GM12801 (cell line): Measurements from ENCODE around the gene IDH3G.

Experiments used
- TF ChIP-seq, protein P1 (sequence below): IDR thresholded peaks from one replicate; pipeline ENCODE4 v1.5.1; 2011; ENCODE audit warnings: control low read depth; ENCODE audit not compliant: insufficient read length; ENCODE audit errors: extremely low read depth

IDH3G gene

GRCh38 chrX:153829549-153829798 lies 35.3 kb upstream of the IDH3G start:
- TF ChIP-seq, protein P1, sequence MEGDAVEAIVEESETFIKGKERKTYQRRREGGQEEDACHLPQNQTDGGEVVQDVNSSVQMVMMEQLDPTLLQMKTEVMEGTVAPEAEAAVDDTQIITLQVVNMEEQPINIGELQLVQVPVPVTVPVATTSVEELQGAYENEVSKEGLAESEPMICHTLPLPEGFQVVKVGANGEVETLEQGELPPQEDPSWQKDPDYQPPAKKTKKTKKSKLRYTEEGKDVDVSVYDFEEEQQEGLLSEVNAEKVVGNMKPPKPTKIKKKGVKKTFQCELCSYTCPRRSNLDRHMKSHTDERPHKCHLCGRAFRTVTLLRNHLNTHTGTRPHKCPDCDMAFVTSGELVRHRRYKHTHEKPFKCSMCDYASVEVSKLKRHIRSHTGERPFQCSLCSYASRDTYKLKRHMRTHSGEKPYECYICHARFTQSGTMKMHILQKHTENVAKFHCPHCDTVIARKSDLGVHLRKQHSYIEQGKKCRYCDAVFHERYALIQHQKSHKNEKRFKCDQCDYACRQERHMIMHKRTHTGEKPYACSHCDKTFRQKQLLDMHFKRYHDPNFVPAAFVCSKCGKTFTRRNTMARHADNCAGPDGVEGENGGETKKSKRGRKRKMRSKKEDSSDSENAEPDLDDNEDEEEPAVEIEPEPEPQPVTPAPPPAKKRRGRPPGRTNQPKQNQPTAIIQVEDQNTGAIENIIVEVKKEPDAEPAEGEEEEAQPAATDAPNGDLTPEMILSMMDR: no peak

- TF ChIP-seq, protein P1: no peak
Observed at GRCh38 chrX:153828723-153829548, 34.8 kb upstream of the IDH3G start.

- TF ChIP-seq, protein P1: no peak
Observed at GRCh38 chrX:153828308-153828707, 34.1 kb upstream of the IDH3G start.

DNA sequence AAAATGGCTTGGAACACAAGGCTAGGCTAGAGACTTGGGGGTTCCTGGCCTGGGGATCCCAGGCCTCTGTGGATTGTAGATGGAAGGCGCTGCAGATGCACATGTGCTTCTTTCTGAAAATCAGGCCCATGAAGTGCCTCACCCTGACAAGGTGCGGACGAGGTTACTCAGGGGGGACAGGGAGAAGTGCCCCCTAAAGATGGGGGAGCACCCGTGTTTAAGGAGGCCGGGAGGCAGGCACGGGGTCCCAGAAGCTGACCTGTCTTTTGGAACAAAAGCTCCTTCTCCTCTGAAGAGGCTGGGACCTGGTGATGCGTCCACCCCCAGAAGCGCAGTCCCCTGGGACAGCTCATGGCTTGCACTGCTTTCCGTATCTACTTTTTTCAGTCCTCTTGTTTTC lies 33.7 kb upstream of the IDH3G start:
- TF ChIP-seq, protein P1: no peak

GRCh38 chrX:153827016-153827415 lies 32.8 kb upstream of the IDH3G start:
- TF ChIP-seq, protein P1: no peak

GRCh38 chrX:153825042-153825441 lies 30.9 kb upstream of the IDH3G start:
- TF ChIP-seq, protein P1: no peak

GRCh38 chrX:153824348-153824747 lies 30.2 kb upstream of the IDH3G start:
- TF ChIP-seq, protein P1: no peak
